Panc1 (cell line): Measurements from ENCODE around the gene SMIM10L2A. TPM values are rescaled to one million over a fixed set of nuclear protein-coding genes. Genes with fewer than 3 reads are reported as not detected.

Experiments used
- ATAC-seq: fragments of 200-7000 bp; cut with Tn5 transposase; 2 replicates; pipeline ENCODE4 v1.9.1; 2020; ENCODE audit warnings: mild to moderate bottlenecking, moderate library complexity
- BruUV-seq: library from RNA; stranded (reverse); fragments of 400-500 nt; replicated peaks from 2 replicates; lab custom pipeline; 2021; lab: Mats Ljungman, UMichigan
- CTCF ChIA-PET: fragments of 300-600 bp; sonication (Branson Sonifier 250); formaldehyde crosslinking; loops from one replicate; lab custom pipeline; 2022; ENCODE audit warnings: antibody characterized with exemption; lab: Charles Lee
- POLR2A ChIA-PET: fragments of 300-600 bp; sonication (Branson Sonifier 250); formaldehyde crosslinking; loops from one replicate; lab custom pipeline; 2022; ENCODE audit warnings: antibody characterized with exemption; lab: Charles Lee
- DNase-seq: peaks from one replicate; pipeline ENCODE4 v3.0.0-alpha.2; 2010; ENCODE audit warnings: low read depth, low spot score
- H3K27ac ChIP-seq: 2 replicates; pipeline ENCODE4 v1.5.1; 2011; ENCODE audit warnings: mild to moderate bottlenecking, low read length, inconsistent platforms
- H3K27me3 ChIP-seq: fragments of 200-500 bp; sonication (Bioruptor generic); 2 replicates; pipeline ENCODE4 v1.6.0; 2014; ENCODE audit warnings: low read length, inconsistent platforms; ENCODE audit not compliant: control insufficient read depth, insufficient read depth
- H3K36me3 ChIP-seq: fragments of 200-500 bp; sonication (Bioruptor generic); 2 replicates; pipeline ENCODE4 v1.5.1; 2014; ENCODE audit warnings: inconsistent platforms, mild to moderate bottlenecking, low read length, moderate library complexity; ENCODE audit not compliant: control insufficient read depth, insufficient read depth
- H3K4me1 ChIP-seq: 2 replicates; pipeline ENCODE4 v1.5.1; 2011; ENCODE audit warnings: inconsistent platforms, mild to moderate bottlenecking, low read length, moderate library complexity; ENCODE audit not compliant: control insufficient read depth, insufficient read depth
- H3K4me3 ChIP-seq, 2 experiments: 2 replicates each; pipeline ENCODE4 v1.5.1; 2011 to 2012; ENCODE audit warnings: low read depth in 2 of 2, low read length in 2 of 2, mild to moderate bottlenecking in 2 of 2, inconsistent platforms in 1 of 2, moderate library complexity in 1 of 2
- H3K9me3 ChIP-seq: fragments of 200-500 bp; sonication (Bioruptor generic); 2 replicates; pipeline ENCODE4 v1.5.1; 2014; ENCODE audit warnings: low read depth, mild to moderate bottlenecking, inconsistent platforms, low read length, moderate library complexity; ENCODE audit not compliant: control insufficient read depth, insufficient read depth
- POLR2AphosphoS5 ChIP-seq: IDR thresholded peaks from 2 replicates; pipeline ENCODE4 v1.6.1; 2012; ENCODE audit warnings: mild to moderate bottlenecking, low read depth, low read length, moderate library complexity
- SIN3A ChIP-seq: IDR thresholded peaks from 2 replicates; pipeline ENCODE4 v1.6.1; 2012; ENCODE audit warnings: low read depth, mild to moderate bottlenecking, low read length, moderate library complexity, borderline replicate concordance; ENCODE audit not compliant: insufficient read depth
- TCF7L2 ChIP-seq: IDR thresholded peaks from 2 replicates; pipeline ENCODE4 v1.6.1; 2011; ENCODE audit warnings: mild to moderate bottlenecking, low read depth, low read length, inconsistent platforms
- in situ Hi-C: cut with HindIII; loops from 2 replicates; pipeline ENCODE4 v1.10.0; 2016; ENCODE audit warnings: low sequenced_read_pairs, low pct_unique_long_range_greater_than_20kb
- intact Hi-C: fragments of 100-400 bp; cut with micrococcal nuclease; formaldehyde crosslinking; loops from one replicate; pipeline ENCODE4 v1.10.0; 2022; ENCODE audit not compliant: unreplicated experiment
- total RNA-seq: library from RNA; stranded (reverse); gene quantifications from one replicate; pipeline ENCODE4 v1.2.1, GENCODE V29; 2021; ENCODE audit not compliant: unreplicated experiment
- TF ChIP-seq, protein P1 (sequence below): fragments of 450-650 bp; IDR thresholded peaks from 2 replicates; pipeline ENCODE4 v1.5.1; 2017; ENCODE audit warnings: mild to moderate bottlenecking
- TF ChIP-seq, protein P2 (sequence below), 2 experiments: IDR thresholded peaks; 2 replicates each; pipeline ENCODE4 v1.6.1; 2011 to 2012; ENCODE audit warnings: low read depth in 2 of 2, control low read depth in 1 of 2, low read length in 1 of 2, mild to moderate bottlenecking in 1 of 2, moderate library complexity in 1 of 2; ENCODE audit not compliant: insufficient read depth in 1 of 2

The SMIM10L2A gene
- total RNA-seq, 1 experiment from 2014 or later, result 0.36 TPM

- ATAC-seq (peak; percentile 69; the same call in 1 of the 2 replicates), DNase-seq (no peak)
- no peaks in the 10 kb centered on the region for H3K27me3 ChIP-seq
- POLR2A ChIA-PET, result no interaction called here
- H3K9me3 ChIP-seq, result no peaks in the 10 kb centered on the region
- H3K36me3 ChIP-seq, result no peaks in the 10 kb centered on the region
- no TSS peak for BruUV-seq
- intact Hi-C loops (no loop called here), in situ Hi-C loops (no loop called here)
- no peak overlapping the region for H3K27ac ChIP-seq
- CTCF ChIA-PET, result interaction anchor here (0.5 to 1.2 kb wide), 2 partner anchors 39 to 469 kb away, joined by 3 read pairs; no protein-coding TSS in a partner anchor
- TF ChIP-seq, protein P1, sequence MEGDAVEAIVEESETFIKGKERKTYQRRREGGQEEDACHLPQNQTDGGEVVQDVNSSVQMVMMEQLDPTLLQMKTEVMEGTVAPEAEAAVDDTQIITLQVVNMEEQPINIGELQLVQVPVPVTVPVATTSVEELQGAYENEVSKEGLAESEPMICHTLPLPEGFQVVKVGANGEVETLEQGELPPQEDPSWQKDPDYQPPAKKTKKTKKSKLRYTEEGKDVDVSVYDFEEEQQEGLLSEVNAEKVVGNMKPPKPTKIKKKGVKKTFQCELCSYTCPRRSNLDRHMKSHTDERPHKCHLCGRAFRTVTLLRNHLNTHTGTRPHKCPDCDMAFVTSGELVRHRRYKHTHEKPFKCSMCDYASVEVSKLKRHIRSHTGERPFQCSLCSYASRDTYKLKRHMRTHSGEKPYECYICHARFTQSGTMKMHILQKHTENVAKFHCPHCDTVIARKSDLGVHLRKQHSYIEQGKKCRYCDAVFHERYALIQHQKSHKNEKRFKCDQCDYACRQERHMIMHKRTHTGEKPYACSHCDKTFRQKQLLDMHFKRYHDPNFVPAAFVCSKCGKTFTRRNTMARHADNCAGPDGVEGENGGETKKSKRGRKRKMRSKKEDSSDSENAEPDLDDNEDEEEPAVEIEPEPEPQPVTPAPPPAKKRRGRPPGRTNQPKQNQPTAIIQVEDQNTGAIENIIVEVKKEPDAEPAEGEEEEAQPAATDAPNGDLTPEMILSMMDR, result peak; percentile 51
- no peak for TF ChIP-seq SIN3A
- H3K4me1 ChIP-seq, result no peaks in the 10 kb centered on the region
- no peak overlapping the region for H3K4me3 ChIP-seq
Observed at GRCh38 chrX:135463937-135464336, 42.2 kb downstream of the SMIM10L2A start.

- peaks cover 4% of the 10 kb centered on the region; the same call in 1 of the 2 replicates for H3K27me3 ChIP-seq
- BruUV-seq, result no TSS peak
- H3K27ac ChIP-seq, result no peak overlapping the region
- no peak overlapping the region for H3K4me3 ChIP-seq
- no peak for ATAC-seq
- H3K4me1 ChIP-seq, result no peaks in the 10 kb centered on the region
- TF ChIP-seq TCF7L2 (no peak), POLR2AphosphoS5 (no peak), SIN3A (no peak)
- TF ChIP-seq, protein P1, result no peak
- TF ChIP-seq, protein P2, sequence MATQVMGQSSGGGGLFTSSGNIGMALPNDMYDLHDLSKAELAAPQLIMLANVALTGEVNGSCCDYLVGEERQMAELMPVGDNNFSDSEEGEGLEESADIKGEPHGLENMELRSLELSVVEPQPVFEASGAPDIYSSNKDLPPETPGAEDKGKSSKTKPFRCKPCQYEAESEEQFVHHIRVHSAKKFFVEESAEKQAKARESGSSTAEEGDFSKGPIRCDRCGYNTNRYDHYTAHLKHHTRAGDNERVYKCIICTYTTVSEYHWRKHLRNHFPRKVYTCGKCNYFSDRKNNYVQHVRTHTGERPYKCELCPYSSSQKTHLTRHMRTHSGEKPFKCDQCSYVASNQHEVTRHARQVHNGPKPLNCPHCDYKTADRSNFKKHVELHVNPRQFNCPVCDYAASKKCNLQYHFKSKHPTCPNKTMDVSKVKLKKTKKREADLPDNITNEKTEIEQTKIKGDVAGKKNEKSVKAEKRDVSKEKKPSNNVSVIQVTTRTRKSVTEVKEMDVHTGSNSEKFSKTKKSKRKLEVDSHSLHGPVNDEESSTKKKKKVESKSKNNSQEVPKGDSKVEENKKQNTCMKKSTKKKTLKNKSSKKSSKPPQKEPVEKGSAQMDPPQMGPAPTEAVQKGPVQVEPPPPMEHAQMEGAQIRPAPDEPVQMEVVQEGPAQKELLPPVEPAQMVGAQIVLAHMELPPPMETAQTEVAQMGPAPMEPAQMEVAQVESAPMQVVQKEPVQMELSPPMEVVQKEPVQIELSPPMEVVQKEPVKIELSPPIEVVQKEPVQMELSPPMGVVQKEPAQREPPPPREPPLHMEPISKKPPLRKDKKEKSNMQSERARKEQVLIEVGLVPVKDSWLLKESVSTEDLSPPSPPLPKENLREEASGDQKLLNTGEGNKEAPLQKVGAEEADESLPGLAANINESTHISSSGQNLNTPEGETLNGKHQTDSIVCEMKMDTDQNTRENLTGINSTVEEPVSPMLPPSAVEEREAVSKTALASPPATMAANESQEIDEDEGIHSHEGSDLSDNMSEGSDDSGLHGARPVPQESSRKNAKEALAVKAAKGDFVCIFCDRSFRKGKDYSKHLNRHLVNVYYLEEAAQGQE (IDR thresholded peaks at IDR 0.05; ENCODE audit: insufficient read depth in 1 of 2, low read depth in 2 of 2, low read length in 1 of 2), result no peak
- in situ Hi-C loops, result no loop called here
- ChIA-PET CTCF (no interaction called here), POLR2A (no interaction called here)
- H3K36me3 ChIP-seq, result no peaks in the 10 kb centered on the region
- no peaks in the 10 kb centered on the region for H3K9me3 ChIP-seq
- DNase-seq, result no peak
- intact Hi-C loops, result no loop called here
Observed at GRCh38 chrX:135476378-135476777, 54.6 kb downstream of the SMIM10L2A start.
